Colon (tissue), 2 donors: ENCODE measurements around the gene SHANK3.
"Not testable (repeated sequence)": the region's sequence is repeated elsewhere in the genome, so short reads cannot be mapped to it uniquely, and the experiment has no call there.

ENCODE experiments used
- FAIRE-seq: peaks from 2 replicates; lab custom pipeline; 2012; peaks lifted over from hg19 to GRCh38; lab: Jason Lieb, UNC
- donor health status: control.
- donor health status: control.

Gene SHANK3

DNA sequence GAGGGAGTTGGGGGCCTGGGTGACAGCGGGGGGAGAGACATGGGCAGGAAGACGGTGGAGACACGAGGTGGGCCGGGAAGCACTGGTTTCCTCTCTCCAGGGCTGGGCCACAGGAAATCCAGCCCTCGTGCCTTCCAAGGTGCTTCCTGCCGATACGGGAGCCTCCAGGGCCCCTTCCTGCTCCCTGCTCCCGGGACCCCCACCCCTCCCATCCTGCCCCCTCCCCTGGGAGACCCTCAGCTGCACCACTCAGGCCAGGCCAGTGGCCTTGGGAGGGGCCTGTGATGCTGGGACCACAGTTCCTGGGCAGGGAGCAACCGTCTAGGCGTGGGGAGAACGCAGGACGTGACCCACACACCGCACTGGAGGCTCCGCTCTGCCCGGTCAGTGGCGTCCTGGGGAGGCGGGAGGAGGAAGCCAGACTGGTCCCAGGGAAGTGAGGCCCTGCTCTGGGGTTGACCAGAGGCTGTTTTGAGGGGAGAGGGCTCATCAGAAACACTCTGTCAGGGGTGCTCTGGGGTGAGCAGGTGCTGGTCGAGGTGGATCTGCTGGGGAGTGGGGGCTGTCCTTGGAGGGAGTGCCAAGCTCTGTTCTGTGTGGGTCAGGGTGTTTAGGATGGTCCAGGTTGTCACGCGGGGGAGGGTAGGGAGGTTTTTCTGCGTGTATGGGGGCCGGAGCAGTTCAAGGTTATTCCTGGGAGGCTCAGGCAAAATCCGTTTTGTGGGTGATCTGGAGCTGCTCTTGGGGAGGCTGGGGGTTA is at the start of gene SHANK3:
Gene SHANK3 (plus strand): TSS at position 353 of the 760 bp plus-strand sequence.
- FAIRE-seq = no peak

DNA sequence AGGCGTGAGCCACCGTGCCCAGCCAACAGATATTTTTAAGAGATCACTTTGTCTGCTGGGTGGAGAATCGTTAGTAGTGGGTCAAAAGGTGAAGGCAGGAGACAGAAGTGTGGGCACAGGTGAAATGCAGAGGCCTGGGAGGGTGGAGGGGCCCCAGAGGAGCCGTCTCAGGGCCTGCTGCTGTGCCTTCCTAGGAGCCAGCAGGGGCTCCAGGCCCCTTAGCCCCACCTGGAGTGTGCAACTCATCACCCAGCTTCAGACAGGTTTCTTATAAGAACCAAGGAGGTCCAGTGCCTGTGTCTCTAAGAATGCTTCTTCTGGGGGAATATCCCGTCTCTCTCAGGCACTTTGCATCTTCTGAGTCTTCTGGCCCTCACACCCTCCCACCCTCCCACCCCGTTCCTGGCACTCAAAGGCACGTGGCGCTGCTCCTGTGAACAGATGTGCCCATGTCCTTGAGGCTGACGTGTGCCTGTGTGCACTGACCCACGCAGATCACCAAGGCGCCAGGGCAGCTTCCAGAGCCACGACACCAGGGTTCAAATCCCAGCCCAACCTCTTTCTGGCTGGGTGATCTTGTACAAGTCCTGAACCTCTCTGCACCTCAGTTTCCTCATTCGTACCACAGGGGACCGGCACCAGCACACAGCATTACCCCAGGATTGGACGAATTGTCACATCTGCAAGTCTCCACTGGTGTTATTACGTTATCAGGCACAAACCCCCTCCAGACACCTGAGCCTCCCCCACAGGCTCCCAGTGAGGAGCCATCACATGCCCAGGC is 48.1 kb upstream of the SHANK3 start:
- FAIRE-seq = no peak

DNA sequence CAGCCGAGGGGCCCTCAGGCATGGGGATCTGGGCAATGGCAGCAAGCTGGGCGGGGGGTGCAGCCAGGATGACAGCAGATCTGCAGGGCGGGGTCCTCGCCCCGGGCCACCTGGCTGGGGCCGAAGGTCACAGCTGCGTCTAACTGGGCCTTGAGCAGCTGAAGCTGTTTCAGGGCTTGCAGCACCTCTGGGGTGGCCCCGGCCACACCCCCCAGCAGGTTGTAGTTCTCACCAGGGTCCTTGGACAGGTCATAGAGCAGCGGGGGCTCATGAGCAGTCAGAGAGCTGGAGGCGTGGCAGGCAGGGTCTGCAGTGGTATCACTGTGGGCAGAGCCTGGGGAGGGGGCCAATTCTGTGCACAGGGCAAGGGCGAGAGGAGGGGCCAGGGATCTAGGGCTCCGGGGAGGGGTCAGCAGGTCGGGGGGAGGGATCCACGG is 47.5 kb upstream of the SHANK3 start:
- no peak for FAIRE-seq

DNA sequence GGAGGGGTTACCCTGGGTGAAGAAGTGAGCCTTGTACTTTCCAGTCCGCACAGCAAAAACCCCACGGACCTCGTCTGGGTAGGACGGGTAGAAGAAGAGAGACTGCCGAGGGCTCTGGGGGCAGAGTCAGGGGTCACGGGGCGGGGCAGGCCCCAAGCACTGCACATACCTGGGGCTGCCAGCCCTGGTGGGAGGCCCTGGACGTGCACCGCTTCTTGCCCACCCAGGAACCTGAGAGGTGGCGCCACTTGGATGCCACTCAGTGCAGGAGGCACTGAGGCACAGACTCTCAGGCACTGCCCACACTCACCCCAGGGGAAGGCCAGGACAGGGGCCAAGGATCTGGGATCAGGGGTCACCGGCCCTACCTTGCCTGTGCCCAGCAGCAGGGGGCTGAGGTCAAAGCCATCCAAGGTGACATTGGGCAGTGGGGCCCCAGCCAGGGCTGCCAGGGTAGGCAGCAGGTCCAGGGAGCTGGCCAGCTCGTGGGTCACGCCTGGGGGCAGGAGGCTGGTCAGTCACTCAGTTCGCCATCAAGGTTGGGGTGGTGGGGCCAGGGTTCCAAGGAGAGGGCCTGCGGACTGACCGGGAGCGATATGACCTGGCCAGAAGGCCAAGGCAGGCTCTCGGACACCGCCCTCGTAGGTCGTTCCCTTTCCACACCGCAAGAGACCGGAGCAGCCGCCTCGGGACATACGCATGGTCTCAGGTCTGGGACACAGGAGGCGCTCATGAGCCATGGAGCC is 46.9 kb upstream of the SHANK3 start:
- no peak for FAIRE-seq

DNA sequence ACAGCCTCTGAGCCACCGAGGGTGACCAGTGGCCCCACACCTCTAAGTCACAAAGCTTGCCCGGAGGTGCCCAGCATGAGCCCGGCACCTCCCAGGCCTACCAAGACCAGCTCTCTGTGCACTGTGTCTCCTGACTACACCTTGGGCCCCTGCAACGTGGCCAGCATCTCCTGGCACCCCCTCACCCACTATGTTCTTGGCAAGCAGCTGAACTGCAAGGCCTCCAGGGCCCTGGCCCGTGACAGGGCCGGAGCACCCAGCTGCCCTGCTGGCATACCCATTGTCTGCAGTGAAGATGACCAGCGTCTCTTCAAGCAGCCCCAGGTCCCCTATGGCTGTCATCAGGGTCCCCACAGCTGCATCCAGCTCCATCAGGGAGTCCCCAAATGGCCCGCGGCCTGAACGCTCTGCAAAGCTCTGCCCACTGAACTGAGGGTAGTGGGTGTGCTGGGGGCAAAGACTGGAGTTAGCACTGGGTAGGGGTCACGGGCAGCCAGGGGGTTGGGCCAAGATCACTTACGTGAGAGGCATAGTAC is 46.2 kb upstream of the SHANK3 start:
- FAIRE-seq = no peak

DNA sequence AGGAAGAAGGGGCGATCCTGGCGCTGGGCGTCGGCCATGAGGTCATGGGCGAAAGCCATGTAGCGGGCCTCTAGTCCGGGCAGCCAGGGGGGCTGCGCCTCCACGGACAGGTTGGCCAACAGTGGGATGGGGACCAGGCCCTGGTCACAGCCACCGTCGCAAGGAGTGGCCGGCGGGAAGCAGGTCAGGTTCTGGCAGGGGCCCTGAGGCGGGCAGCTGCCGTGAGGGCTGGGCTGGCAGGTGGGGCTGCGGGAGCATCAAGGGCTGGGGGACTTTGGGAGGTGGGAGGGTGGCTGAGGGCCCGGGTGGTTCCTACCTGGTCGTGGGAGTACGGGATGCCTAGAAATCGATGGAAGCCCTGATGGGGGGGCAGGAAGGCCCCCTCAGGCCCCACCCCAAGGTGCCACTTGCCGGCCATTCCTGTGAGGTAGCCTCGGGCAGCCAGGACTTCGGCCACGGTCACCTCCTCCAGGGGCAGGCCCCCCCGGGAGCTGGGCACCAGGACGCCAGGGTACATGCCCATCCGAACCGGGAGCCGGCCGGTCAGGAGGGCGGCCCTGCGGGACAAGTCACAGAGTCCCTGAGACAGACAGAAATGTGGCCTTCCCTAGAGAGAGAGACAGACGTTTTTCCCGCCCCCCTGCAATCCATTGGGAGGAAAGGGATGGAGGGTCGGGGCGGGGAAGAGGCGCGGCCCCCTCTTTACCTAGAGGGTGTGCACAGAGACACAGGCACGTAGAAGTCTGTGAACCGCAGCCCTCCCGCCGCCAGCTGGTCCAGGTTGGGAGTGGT is 45.6 kb upstream of the SHANK3 start:
- FAIRE-seq = no peak

DNA sequence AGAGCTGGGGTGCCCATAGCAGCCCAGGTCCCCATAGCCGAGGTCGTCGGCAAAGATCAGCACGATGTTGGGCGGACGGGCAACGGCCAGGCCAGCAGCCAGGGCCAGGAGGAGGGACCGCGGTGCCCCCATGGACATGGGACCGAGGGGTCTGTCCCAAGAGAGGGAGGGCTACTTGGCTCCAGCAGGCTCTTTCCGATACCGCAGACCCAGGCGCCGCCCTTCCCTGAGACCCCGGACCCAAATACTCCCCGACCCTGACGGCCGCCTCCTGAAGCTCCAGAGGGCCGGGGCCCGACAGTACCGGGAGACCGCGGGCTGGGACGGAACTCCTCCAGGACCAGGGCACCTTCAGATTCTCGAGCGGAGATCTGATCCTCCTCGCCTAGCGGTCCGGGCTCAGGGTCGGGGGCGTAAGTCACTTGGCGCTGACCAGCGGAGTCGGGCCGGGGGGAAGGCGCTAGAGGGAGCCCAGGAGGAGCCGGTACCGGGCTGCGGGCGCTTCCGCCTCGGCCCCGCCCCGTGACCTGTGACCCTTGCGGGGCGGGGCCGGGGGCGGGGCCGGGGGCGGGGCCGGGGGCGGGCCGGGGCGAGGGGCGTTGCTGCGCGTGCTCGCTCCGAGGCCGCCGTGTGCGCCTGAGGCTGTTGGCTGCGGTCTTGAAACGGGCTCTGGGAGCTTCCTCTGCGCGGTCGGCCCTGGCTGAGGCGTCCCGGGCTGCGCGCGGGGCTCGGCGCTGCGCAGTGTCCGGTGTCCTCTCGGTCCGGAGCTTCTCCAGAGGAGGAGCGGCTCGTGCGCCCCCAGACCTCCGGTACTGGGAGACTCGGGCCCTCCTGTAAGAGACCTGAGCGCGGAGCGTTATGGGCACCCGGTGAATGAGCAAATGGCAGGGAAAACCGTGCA is 44.7 kb upstream of the SHANK3 start, which contains the start of gene ARSA:
Gene ARSA (minus strand): TSS at position 511 of the 901 bp plus-strand sequence. CDS start 373 bp downstream, at position 138.
- no peak for FAIRE-seq

DNA sequence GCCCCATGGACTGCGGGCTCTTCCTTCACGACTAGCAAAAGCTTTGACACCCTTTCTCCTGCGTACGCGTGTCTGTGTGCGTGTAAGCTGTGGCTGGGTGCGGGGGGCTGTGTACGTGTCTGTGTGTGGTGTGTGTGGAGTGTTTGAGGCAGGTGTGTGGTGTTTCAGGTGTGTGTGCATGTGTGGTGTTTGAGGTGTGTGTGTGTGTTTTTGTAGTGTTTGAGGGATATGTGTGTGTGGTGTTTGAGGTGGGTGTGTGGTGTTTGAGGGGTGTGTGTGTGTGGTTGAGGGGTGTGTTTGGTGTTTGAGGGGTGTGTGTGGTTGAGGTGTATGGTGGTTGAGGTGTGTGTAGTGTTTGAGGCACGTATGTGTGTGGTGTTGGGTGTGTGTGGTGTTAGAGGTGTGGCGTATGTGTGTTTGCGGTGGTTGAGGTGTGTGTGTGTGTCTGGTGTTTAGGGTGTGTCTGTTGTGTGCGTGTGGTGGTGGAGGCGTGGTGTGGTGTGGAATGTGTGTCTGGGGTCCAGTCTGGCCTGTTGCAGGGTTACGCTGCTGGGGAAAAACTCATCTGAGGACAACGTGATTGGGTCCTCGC is 44.0 kb upstream of the SHANK3 start:
- no peak for FAIRE-seq

DNA sequence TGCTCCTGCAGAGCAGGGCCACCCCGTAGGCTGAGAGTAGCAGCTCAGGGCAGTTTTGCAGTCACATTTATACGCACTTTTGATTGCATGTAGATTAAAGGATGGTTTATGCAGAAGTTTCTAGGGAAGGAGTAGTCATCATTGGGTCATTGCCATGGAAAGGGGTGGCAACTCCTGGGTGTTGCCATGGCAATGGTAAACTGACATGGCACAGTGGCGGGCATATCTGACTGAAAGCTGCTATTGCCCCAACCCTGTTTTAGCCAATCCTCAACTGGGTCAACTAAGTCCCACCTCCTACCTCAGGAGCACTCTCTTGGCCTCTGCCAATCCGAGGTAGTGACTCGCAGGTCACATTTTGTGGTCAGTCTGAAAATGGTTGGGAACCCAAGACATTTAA is 42.2 kb upstream of the SHANK3 start:
- no peak for FAIRE-seq

DNA sequence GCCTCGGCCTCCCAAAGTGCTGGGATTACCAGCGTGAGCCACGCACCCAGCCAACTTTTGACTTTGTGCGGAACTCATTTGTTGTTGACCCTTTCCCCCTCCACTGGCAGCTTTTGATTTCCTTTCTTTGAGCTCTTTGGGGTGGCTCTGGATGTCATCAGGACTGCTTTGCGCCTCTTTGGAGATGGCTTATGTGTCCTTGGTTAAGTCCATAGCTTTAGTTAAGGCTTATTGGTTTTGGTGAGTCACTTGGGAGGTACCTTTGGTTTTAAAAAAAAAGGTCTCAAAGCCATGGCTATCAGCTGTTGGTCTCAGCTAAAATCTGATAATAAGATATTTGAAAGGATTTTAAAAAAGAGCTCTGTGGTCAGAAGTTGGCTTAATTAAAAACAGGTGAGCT is 39.5 kb upstream of the SHANK3 start:
- no peak for FAIRE-seq

DNA sequence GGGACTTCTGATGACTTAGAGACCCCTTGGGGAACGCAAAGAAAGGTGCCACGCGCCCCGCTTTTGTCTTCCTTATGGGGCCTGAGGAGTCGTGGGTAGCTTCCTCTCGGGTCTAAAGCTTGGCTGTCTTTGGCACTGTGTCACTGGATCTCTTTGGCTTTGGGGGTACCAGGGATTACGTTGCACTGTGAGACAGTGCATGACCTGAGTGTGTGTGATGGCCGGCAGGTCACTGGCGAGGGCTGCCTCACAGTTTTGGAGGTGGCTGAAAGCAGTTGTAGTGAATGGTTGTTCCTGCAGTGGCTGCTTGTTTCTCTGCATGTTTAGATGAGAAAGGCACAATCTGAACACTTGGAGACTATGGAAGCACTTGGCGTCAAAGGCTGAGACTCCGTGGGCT is 38.9 kb upstream of the SHANK3 start:
- no peak for FAIRE-seq

DNA sequence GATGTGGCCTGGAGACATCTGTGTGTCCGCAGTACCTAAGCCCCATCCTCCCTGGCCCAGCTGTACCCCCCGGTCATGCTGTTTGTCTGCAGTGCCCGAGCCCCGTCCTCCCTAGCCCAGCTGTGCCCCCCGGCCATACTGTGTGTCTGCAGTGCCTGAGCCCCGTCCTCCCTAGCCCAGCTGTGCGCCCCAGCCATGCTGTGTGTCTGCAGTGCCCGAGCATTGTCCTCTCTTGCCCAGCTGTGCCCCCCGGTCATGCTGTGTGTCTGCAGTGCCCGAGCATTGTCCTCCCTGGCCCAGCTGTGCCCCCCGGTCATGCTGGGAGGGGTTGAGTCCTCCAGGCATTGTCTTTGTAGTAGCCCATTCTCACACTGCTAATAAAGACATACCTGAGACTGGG is 37.0 kb upstream of the SHANK3 start:
- no peak for FAIRE-seq

DNA sequence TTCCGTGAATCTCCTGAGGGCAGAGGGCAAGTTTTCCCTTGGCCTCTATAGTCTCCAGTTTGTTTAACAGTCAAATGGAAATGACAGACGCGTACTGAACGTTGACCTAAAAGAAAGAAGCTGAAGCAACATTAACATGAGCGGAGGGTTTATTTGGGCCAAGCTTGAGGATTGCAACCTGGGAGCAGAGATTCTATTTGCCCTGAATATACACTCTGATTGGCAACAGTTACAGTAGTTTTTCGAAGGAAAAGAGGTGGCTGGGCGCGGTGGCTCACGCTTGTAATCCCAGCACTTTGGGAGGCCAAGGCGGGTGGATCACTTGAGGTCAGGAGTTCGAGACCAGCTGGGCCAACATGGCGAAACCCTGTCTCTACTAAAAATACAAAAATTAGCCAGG is 32.3 kb upstream of the SHANK3 start:
- FAIRE-seq = not testable (repeated sequence)

DNA sequence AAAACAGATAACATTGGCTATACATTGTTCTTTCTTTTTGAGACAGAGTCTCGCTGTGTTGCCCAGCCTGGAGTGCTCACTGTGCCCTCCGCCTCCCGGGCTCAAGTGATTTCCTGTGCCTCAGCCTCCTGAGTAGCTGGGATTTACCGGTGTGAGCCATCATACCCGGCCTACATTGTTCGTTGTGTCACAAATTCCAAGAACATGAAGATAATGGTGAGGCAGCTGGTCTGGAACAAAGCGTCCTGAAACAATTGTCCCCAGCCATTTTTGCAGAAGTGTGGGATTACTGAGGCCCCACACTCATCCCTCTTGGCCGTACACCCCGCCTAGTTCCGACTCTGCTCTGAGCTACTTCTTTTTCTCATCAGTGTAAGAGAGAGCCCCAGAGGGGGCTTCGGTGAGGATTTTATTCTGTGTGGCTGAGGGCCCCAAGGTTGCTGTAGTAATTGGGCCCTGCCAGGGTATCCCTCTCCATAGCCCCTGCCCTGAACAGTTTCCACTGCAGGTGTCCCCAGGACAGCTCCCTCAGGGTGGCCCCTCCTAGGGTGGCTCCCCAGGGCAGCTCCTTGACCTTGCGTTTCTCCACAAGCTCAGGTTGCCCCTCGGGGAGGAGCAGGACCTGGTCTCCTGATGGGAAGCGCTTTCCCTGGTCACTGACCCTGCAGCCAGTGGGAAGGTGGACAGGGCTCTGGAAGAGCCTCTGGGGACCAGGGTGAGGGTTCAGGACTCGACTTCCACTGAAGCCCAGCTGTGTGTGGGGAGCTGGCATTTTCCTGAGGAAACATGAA is 31.6 kb upstream of the SHANK3 start:
- no peak for FAIRE-seq

DNA sequence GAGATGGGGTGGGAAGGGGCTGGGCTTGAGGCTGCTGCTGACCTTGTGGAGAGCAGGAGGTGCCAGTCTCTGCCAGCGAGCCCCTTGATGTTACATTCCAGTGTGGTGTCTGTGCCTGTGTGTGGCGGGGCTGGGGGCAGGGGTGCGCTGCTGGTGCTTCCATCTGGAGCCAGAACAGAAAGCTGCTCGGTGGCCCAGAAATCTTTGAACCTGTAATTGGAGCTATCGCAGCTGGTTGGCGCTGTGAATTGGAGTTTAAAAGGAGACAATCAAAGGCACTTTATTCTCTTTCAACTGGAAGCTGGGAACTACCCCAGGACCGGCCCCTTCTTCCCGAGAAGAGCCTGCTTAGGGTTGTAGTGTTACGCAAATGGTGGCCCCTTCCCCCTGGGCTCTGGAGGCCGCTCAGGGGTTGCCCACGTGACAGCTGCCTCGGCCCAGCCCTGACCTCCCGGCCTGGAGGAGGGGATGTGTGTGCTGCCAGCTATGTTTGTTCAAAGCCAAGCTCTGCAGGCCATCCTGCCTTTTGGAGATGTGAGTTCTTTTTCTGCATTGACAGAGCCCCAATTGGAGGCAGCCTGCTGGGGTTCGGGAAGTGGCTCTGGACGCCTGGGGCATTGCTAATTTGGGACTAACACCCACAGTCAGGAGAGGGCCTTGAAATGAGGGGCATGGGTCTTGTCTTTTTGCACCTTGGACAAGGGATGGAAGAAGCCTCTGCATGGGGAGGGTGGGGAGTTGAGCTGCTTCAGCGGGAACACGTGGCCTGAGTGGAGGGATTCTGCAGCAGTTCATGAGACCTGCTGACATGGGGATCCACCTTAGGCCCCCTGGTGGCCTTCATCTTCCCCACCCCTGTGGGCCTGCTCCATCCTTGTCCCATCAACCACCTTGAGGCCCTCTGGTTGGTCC is 30.7 kb upstream of the SHANK3 start:
- no peak for FAIRE-seq

DNA sequence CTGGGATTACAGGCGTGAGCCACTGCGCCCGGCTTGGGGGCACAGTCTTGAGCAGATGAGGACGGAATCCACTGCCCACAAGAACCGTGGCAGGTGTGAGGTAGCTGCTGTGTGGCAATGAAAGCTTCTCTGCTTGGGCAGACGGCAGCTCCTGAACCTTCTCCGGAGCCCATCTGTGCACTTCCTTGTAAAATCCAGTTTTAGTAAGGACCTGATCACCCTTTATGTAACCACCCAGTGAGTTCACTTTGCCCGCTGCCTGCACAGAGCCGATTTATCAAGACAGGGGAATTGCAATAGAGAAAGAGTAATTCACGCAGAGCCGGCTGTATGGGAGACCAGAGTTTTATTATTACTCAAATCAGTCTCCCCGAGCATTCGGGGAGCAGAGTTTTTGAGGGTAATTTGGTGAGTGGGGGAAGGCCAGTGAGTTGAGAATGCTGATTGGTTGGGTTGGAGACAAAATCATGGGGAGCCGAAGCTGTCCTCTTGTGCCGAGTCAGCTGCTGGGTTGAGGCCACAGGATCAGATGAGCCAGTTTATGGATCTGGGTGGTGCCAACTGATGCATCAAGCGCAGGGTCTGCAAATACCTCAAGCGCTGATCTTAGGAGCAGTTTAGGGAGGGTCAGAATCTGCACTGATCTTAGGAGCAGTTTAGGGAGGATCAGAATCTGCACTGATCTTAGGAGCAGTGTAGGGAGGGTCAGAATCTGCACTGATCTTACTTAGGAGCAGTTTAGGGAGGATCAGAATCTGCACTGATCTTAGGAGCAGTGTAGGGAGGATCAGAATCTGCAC is 29.4 kb upstream of the SHANK3 start:
- not testable (repeated sequence) for FAIRE-seq

DNA sequence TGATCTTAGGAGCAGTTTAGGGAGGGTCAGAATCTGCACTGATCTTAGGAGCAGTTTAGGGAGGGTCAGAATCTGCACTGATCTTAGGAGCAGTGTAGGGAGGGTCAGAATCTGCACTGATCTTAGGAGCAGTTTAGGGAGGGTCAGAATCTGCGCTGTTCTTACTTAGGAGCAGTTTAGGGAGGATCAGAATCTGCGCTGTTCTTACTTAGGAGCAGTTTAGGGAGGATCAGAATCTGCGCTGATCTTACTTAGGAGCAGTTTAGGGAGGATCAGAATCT is 28.9 kb upstream of the SHANK3 start:
- FAIRE-seq = peak; percentile 98

DNA sequence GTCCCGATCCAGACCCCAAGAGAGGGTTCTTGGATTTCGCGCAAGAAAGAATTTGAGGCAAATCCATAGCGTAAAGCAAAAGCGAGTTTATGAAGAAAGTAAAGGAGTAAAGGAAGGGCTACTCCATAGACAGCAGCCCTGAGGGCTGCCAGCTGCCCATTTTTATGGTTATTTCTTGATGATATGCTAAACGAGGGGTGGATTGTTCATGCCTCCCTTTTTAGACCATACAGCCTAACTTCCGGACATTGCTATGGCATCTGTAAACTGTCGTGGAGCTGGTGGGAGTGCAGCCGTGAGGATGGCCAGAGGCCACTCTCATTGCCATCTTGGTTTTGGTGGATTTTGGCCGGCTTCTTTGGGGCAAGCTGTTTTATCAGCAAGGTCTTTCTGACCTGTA is 19.4 kb upstream of the SHANK3 start:
- no peak for FAIRE-seq
